Kidney capillary endothelial cell (primary cell): ENCODE results near the gene STRADA.

Experiments used
- DNase-seq: peaks from one replicate; pipeline ENCODE4 v3.0.0-alpha.2; 2018; ENCODE audit warnings: low spot score

STRADA gene, protein sequence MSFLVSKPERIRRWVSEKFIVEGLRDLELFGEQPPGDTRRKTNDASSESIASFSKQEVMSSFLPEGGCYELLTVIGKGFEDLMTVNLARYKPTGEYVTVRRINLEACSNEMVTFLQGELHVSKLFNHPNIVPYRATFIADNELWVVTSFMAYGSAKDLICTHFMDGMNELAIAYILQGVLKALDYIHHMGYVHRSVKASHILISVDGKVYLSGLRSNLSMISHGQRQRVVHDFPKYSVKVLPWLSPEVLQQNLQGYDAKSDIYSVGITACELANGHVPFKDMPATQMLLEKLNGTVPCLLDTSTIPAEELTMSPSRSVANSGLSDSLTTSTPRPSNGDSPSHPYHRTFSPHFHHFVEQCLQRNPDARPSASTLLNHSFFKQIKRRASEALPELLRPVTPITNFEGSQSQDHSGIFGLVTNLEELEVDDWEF

GRCh38 chr17:63741408-63742173, at the start of gene STRADA:
Gene STRADA, minus strand, starts transcription at chr17:63741799. Its CDS starts 13,430 bp downstream, at chr17:63728369.
- DNase-seq, result peak; percentile 95

GRCh38 chr17:63790057-63790456, 48.5 kb upstream of the STRADA start:
- DNase-seq, result no peak

GRCh38 chr17:63786971-63787711, 45.5 kb upstream of the STRADA start:
- no peak for DNase-seq

DNA sequence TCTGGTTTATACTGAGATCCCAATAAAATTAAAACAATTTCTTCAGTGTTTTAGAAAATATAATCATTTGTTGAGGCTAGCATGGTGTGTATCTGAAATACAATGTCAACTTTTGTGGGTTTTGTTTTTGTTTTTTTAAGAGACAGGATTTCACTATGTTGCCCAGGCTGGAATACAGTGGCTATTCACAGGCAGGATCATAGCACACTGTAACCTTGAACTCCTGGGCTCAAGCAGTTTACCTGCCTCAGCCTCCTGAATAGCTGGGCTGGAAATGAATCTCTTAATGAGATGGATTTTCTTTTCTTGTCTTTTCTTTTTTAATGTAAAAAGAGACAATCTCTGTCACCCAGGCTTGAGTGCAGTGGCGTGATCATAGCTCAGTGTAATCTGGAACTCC, 44.5 kb upstream of the STRADA start:
- DNase-seq, result no peak

DNA sequence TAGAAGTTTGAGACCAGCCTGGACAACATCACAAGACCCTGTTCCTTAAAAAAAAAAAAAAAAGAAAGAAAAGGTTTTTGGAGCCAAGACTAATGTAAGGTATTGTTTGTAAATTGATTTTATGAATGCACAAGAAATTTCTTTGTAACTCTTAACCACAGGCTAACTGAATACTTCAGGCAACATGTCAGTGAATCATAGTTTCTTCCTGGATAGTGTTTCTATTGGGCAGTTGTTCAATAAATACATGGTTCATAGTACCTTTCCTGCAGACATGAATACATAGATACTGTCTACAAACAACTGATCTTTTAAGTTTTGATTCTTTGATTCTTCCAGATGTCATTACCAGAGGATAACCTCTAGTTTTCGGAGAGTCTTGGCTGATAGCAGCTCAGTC, 44.0 kb upstream of the STRADA start:
- peak; percentile 18 for DNase-seq

GRCh38 chr17:63783522-63783921, 41.9 kb upstream of the STRADA start:
- DNase-seq, result no peak

DNA sequence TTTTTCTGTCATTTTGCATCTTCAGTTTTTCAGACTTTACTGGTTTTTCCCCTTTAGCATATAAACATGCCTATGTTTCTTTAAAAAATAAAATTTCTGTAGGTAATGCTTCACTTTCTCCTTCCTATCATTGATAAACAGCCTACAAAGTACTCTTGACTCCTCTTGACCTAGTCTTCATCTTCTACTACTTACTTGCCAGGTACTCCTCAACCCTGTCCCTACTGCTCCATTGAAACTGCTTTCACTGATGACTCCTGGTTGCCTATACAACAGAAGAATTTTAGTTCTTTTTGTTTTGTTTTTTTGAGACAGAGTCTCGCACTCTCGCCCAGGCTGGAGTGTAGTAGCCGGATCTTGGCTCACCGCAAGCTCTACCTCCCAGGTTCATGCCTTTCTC, 39.3 kb upstream of the STRADA start:
- no peak for DNase-seq

DNA sequence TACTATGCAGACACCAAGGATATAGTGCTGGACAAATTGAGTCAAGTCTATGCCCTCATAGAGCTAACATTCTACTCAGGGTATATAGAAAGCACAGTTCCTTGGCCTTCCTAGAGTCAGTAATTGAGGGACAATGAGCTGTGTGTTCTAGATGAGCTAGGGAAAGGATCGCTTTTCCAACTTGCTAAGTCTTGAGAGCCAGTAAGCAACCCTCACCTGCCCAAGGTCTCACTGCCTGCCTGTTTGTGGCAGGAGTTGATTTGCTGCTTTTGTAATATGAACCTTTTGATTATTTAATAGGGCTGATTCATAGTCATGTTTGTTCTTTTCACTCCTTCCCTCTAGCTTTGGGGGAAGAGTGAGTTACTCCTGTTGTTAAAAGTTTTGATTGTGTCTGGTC, 38.9 kb upstream of the STRADA start:
- no peak for DNase-seq

DNA sequence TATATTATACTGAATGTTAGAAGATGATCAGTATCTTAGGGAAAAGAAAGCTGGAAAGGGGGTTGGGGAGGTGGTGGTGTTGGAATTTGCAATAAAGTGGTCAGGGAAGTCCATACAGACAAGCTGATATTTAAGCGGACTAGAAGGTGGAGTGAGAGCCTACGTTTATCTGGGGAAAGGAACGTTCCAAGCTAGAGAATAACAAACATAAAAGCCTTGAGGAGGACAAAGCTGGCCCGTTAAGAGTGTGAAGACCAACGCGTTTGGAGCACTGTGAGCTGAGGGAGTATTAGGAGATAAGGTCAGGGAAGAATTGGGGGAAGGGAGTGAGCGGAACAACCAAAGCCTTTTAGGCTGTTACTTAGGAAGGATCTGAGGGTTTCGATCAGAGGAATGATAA, 33.8 kb upstream of the STRADA start:
- peak; percentile 13 for DNase-seq

- DNase-seq, result peak; percentile 30
These were observed 33.3 kb upstream of the STRADA start for GRCh38 chr17:63774969-63775265.

GRCh38 chr17:63774141-63774968, 32.8 kb upstream of the STRADA start, which contains the start of gene DDX42:
Gene DDX42, plus strand, starts transcription at chr17:63774170. Its CDS starts 12,880 bp downstream, at chr17:63787050.
- DNase-seq, result peak; percentile 46

- peak; percentile 99 for DNase-seq
These were observed 31.9 kb upstream of the STRADA start, which contains the start of gene CCDC47 for GRCh38 chr17:63773272-63774140. Gene CCDC47, minus strand, starts transcription at chr17:63773597. Its CDS starts 7,422 bp downstream, at chr17:63766175.

- DNase-seq, result peak; percentile 21
These were observed 31.2 kb upstream of the STRADA start for GRCh38 chr17:63772801-63773271.

- DNase-seq, result no peak
These were observed 26.8 kb upstream of the STRADA start for GRCh38 chr17:63768433-63768832.

DNA sequence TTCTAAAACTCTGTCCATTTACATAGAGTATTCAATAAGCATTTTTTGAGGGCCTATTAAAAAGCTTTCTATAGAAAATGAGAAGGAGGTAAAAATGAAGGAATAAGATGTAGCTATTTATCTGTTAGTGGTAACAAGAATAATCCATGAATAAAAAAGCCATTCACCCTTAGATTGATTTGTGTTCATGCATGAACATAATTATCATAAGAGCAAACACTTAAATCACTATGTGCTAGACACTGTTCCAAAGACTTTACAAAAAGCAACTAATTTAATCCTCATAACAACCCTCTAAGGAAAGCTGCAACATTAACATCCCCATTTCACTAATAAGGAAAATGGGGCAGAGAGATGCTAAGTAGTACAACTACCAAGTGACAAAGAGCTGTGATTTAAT, 25.2 kb upstream of the STRADA start:
- no peak for DNase-seq

GRCh38 chr17:63764716-63765115, 23.1 kb upstream of the STRADA start:
- DNase-seq, result no peak

DNA sequence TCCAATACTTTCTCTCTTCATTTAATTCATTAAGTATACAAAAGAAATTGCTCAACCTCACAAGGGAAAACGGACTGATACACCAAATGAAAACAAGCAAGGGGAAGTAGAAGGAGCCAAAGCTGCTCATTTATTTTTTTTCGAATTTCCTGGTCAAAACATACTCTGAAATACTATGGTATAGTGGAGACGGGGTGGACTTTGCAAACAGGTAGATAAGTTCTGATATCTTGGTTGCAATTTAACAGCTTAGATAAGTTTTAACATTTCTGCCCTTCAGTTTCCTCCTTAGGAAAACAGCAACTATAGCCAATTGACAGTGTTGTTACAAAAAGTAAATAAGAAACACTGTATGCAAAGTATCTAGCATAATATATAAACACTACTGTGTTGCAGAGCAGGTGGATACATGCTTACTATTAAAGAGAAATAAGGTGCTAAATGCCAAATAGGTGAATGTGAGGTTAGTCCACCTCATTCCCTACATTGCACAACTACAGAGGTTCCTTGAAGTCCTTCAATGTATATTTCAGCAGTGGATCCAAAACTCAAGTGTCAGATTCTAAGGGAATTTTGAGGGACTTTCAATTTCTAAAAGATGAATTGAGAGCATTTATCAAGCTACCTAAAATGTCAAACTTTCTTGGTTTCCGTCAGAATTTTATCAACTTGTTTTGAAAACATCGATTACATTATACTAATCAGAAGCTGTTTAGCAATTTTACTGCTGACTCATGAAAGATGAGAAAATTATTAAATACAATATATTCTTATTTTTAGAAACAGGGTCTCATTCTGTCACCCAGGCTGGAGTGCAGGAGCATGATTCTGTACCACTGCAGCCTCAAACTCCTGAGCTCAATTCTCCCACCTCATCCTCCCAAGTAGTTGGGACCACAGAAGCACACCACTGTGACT, 20.8 kb upstream of the STRADA start:
- no peak for DNase-seq

- DNase-seq, result no peak
These were observed 19.4 kb upstream of the STRADA start for GRCh38 chr17:63760771-63761539.

- no peak for DNase-seq
These were observed 16.8 kb upstream of the STRADA start for GRCh38 chr17:63758428-63758827.
